Kidney capillary endothelial cell (primary cell): ENCODE data around the gene WDR90.

Experiments
- DNase-seq: peaks from one replicate; pipeline ENCODE4 v3.0.0-alpha.2; 2018; ENCODE audit warnings: low spot score

Gene WDR90

DNA sequence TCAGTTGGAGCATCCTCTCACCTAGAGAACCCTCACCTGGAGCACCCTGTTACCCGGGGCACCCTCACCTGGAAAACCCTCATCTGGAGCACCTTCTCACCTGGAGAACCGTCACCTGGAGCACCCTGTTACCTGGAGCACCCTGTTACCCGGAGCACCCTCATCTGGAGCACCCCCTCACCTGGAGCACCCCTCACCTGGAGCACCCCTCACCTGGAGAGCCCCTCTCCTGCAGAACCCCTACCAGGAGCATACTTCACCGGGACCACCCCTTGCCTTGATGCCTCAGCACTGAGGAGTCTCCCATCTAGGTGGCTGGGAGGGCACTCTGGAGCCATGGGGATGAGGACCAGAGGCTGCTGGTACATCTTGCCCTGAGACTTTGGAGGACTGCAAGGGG is 59.8 kb downstream of the WDR90 start:
- no peak for DNase-seq

DNA sequence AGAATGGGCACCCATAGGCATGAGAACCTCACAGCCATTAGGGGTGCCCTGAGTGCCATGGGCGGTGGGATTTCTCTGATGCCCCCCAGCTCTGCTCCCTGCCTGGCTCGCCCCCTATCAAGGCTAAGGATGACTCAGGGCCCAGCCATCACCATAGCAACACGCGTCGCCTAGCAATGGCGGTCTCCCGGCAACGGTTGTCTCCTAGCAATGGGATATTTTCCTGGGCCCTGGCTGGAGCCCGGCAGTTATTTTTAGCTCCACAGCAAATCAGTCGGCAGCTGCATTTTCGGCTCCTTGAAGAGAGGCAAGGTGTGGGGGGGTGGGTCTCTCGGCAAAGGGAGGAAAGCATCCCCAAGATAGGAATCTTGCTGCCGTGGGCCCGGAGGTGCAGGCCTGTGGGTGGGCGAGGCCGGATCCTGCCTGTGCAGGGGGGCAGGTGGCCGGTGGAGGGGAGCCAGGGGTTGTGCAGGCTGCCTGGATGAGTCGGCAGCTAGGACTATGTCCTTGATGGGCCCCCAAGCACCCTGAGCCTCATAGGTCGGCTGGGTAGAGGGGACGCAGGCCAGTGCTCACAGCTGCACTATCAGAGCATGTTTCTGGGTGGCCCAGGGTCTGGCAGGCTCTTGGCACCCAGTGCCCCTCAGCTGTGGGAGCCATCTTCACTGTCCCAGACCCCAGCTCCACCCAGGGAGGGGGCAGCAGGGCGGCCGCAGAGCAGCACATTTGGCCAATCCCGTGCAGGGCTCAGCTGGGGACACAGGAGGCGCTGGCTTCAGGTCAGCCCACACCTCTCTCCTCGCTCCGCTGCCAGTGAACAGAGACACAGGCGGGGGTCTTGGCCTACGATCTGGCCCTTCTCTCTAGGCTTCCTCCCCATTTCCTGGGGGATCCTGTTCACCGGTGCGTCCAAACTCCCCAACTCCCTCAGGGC is 60.7 kb downstream of the WDR90 start:
- no peak for DNase-seq

DNA sequence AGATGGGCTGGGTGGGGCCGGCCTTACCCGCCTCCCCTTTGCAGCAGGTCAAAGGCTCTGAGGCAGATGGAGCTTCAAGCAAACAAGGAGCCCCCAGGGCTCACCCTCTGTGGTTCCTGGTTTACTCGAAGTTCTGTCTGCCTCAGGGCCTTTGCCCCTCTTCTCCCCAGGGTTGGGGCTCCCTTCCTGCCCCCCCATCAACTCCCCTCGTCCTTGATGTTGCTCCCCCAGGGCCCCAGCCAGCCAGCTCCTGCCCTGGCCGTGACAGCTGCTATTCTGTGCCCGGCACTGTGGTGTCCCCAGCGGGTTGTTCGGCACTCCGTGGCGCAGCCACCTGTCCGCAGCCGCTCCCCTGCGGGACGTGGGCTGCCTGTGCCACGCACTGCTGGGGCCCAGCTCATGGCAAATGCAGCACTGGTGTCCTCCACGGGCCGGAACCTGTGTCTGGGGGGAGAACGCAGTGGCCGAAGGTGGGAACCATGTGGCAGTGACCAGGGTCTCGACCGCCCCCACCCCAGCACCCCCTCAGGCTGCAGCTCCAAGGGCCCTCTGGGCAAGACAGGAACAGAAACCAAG is 61.4 kb downstream of the WDR90 start:
- DNase-seq = no peak

DNA sequence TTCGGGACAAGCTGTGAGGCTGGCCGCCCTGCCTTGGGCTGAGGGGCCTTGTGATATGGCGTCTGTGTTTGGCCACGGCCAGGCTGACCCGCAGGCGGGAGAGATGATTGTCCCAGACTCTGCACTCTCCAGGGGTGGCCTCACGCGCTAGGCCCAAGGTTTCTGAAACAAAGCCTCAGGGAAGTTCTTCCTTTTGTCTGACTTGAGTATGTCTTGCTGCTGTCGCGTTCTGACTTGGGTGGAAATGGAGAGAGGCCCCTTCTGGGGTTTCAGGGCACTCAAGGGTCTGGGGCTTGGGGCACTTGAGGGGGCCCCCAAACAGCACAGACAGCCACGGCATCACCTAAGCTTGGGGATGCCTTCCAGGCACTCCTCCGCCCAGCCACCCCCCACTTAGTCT is 61.9 kb downstream of the WDR90 start:
- DNase-seq = no peak

DNA sequence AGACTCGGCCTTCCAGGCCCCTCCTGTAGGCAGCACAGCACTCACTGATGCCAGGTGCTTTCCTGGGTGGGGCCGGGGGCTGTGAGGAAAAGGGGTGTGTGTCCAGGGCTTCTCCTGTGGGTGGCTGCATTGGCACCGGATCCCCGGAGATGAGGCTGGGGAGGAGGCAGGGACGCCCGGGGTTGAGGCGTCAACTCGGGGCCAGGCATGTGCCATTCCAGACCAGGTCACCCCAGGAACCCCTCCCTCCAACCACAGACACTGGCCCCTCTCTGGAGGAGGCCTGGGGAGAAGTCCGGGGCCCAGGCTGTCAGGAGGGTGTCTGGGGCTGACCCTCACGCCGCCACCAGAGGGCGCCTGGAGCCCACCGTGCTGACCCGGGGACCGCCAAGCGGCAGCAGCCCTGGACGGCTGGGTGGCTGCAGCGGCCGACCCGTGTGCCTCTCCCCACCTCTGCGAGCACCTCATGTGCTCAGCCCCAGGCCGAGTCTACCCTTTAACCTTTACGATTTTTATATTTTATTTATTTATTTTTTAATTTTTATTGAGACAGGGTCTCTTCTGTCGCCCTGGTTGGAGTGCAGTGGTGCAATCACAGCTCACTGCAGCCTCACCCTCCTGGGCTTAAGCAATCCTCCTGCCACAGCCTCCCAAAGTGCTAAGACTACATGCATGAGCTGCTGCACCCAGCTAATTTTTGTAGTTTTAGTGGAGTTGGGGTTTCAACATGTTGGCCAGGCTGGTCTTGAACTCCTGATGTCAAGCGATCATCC is 62.6 kb downstream of the WDR90 start:
- no peak for DNase-seq

DNA sequence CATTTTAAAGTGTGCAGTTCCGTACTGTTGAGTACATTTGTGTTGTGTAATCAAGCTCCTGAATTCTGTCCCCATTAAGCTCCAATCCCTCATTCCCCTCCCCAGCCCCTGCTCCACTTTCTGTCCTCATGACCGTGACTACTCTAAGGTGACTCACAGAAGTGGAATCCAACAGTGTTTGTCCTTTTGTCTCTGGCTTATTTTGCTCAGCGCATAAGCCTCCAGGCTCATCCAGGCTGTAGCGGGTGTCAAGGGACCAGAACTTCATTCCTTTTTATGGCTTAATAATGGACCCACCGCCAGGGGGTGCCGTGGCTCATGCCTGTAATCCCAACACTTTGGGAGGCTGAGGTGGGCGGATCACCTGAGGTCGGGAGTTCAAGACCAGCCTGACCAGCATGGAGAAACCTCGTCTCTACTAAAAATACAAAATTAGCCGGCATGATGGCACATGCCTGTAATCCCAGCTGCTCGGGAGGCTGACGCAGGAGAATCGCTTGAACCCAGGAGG is 63.6 kb downstream of the WDR90 start:
- DNase-seq = peak; percentile 87

DNA sequence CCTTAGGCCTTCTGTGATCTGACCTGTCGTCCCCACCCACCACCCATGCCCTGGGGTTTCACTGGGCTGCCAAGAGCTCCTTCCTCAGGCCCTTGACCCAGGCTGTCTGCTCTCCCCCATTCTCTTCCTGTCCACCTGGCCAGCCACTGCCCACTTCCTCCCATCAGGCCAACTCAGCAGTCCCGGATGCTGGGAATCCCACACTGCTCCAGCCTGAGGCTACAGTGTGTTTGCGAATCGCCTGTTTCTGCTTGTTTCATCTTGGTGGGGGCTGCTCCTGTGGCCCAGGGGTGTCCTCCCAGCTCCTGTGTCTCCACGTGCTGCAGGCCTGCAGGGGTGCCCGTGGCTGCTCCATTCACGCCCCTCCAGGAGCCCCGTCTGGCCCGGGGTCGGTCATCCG is 64.9 kb downstream of the WDR90 start:
- no peak for DNase-seq

DNA sequence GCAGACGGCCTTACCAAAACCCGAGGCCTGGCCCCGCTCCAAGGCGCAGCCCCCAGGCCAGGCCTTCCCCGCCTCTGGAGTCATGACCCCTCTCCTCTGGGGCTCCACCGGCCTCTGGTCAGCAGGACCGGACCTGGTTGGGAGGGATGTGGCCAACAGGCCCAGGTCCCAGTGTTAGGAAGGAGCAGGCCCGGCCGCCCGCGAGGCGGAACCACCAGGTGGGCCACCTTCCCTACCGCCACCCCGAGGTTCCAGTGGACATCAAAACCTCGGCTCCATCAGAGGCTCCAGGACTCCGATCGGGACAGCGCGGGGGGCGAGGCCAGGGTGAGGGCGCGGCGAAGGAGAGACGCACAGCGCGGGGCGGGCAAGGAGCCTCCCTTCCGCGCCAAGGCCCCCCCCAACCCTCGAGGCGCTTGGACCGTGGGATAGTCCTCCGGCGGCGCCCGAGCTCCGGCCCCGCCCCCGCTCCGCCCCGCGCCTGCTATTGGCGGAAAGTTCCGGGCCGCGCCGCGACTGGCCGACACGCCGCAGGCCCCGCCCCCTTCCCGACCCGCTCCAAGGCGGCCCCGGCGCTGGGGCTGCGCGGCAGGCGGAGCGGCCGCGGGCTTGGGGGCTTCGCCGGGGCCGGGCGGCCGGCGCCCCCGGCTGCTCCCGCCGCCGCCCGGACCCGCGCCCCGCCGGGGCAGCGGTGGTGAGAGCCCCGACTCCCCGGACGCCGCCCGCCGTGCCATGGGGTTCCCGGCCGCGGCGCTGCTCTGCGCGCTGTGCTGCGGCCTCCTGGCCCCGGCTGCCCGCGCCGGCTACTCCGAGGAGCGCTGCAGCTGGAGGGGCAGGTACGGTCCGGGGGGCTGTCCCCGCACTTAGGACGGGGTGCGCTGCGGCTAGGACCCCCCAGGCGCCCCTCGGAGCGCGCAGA is 65.7 kb downstream of the WDR90 start, which contains the start of gene METRN:
METRN (plus strand) TSS at position 561 of the 919 bp plus-strand sequence; CDS start at position 733, 172 bp downstream.
- DNase-seq = peak; percentile 81

DNA sequence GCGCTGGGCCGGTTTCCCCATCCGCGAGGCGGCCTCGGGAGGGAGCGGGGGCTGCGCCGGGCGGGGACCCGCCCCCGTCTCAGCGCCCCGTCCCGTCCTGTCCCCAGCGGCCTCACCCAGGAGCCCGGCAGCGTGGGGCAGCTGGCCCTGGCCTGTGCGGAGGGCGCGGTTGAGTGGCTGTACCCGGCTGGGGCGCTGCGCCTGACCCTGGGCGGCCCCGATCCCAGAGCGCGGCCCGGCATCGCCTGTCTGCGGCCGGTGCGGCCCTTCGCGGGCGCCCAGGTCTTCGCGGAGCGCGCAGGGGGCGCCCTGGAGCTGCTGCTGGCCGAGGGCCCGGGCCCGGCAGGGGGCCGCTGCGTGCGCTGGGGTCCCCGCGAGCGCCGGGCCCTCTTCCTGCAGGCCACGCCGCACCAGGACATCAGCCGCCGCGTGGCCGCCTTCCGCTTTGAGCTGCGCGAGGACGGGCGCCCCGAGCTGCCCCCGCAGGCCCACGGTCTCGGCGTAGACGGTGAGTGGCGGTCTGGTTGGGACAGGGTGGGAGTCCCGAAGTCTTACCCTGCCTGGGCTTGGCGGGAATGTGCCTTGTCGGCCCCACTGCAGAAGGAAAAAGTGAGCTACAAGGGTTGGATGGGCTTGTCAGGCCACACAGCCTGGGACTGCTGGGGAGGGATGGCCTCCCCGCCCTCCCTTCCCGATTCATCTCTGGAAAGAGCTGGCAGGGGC is 66.5 kb downstream of the WDR90 start:
- no peak for DNase-seq

DNA sequence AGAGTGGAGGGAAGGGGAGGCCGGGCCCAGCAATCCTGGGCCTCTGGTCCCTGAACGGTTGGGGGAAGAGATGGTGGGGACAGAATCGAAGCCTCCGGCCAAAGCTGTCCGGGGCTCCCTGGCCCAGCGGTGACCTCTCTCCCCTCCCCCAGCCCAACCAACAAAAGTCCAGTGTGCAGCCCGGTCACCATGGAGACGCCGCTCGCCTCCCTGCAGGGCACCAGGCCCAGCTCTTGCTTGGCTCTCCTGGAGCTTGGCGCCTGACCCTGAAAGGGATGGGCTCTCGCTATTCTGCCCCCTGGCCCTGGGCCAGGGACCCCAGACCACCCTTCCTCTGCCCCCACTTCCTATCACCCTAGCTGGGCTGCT is 67.0 kb downstream of the WDR90 start:
- no peak for DNase-seq

DNA sequence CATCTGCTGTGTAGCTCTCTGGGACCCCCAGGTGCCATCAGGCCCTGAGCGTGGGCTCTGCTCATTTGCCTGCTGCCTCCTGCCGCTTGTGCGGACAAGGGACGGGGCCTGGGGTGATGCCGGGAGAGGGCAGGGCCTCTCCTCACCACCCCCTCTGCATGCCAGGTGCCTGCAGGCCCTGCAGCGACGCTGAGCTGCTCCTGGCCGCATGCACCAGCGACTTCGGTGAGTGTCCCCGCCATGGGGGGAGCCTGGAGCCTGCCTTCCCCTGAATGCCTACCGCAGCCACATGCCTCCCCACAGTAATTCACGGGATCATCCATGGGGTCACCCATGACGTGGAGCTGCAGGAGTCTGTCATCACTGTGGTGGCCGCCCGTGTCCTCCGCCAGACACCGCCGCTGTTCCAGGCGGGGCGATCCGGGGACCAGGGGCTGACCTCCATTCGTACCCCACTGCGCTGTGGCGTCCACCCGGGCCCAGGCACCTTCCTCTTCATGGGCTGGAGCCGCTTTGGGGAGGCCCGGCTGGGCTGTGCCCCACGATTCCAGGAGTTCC is 67.7 kb downstream of the WDR90 start:
- DNase-seq = no peak
